Iris pigment epithelial cell (primary cell): ENCODE results near the gene DUSP9.
"Not testable (repeated sequence)": the region's sequence is repeated elsewhere in the genome, so short reads cannot be mapped to it uniquely, and the experiment has no call there.

Experiments used
- DNase-seq: peaks from one replicate; pipeline ENCODE4 v3.0.0-alpha.2; 2011; ENCODE audit warnings: low read depth

DUSP9 gene

DNA sequence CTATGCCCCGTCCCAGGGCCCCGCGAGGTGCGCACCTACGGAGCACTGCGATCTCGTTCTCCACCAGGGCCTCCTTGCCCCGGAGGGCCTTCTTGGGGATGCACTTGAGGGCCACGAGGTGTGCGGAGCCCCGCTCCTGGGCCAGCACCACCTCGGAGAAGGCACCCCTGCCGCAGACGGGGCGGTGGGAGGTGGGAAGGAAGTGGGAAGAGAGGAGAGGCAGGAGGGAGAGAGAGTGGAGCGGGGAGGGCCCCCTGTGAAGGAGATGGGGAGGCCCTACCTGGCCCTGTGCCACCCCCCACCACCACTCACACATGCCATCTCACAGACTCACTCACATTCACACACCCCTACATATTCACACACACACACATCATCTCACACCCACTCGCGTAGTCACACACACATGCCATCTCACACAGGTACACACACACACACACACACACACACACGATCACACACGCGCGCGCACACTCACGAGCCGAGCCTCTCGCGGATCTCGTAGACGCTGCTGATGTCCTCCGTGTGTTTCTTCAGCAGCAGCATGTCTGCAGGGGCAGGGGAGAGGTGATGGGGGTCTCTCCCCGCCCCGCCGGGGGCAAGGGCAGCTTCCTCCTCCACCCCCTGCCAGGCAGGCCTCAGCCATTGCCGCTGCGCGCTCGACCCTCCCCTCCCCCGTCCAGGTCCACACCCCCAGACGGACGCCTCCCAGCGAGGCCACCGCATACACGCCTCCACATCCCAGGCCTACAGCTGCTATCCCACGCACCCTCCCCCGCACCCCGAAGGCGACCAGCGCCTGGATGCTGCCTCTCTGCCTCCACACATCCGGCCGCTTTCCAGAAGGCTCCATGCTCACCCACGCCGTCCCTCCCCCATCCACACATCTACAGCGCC, 25.8 kb downstream of the DUSP9 start:
- DNase-seq = no peak

GRCh38 chrX:153673428-153674218, 26.6 kb downstream of the DUSP9 start, which contains the start of gene PNCK:
Gene PNCK, minus strand, starts transcription at chrX:153673813. Its CDS starts 737 bp downstream, at chrX:153673076.
- DNase-seq = no peak

DNA sequence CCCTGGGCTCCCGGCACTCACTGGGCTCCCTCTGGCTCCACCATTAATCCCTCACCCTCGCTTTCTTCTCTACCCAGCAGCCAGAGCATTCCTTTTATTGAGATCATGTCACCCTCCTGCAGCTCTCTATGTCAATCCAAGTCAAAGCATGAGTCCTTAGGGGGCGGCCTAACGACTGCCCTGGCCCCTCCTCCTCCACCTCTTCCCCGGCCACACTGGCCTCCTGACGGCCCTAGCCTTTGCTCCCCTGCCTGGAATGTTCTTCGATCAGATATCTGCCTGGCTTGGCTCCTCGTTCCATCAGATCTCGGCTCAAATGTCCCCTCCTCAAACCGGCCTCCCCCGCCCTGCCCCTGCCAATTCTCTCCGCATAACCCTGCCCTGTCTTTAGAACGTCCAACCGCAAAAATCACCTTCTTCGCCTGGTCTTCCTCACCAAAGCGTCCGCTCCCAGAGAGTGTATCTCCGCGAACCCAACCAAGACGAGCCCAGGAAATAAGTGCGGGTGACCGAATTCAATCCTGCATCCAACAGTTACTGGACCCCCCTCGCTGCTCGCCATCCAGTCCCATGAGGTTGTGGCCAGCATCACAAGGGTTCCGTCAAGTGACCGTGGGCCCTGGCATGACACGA, 27.3 kb downstream of the DUSP9 start:
- DNase-seq = no peak

DNA sequence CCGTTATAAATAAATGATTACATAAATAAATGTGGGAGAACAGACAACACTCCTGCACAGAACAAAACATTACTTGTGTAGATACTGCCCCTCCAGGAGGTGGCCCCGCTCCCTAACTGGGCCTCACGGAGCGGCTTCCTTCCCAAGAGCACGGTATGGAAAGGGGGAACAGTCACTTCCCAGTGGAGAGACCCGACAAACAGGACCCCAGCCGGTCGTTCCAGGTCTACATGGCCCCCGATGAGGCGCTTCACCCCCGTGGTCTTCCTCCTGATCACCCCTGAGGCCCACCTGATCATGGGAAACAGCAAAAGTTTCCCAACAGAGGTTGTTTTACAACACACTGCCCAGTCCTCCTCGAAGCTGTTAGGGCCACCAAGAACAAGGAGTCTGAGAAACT, 34.2 kb downstream of the DUSP9 start:
- no peak for DNase-seq

- not testable (repeated sequence) for DNase-seq
Measured at GRCh38 chrX:153683486-153683885, 36.5 kb downstream of the DUSP9 start.

DNA sequence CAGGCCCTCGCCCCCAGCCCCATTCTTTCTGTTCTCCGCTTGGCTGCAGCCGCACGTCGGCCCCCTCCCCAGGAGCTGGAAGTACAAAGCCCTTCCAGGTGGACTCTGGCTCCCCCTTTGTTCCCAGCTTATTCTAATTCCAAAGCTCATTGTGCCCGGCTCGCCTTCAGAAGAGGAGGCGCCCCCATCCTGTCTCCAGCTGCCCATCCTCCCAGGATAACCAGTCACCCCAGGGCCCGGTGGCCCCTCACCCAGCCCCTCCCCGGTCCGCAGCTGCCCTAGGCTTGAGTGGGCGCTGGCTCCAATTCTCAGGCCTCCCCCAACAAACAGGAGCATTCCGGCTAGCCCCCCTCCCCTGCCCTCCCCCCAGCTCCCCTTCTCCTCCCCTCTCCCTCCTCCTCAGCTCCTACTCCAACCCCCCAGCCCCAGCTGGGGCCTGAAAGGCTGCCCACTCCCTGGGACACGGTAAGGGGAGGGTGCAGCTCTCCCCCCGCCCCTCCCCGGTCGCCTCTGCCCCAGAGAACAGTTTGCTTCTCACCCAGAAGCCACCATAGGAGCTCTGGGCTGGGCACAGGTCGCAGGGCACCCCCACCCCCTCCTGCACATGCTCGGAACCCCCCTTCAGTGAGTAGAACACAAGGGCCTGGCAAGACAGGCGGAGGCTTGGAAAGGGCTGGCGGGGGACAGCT, 37.6 kb downstream of the DUSP9 start:
- no peak for DNase-seq

DNA sequence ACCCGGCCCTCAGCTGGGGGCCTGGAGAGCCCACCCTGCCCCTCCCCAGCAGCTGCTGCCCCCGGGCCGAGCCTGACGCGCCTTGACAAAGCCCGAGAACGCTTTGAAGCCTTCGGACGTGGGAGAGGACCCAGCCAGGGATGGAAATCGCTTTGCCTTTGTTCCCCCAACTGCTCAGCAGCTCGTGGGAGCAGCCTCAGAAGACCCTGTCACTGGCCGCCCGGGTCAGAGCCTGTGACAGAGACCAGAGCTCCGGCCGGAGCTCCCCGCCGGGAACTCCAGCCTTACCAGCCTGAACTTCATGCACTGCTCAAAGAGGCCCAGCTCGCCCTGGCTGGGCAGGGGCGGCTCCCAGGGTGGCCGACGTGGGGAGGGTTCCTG, 38.1 kb downstream of the DUSP9 start:
- no peak for DNase-seq

DNA sequence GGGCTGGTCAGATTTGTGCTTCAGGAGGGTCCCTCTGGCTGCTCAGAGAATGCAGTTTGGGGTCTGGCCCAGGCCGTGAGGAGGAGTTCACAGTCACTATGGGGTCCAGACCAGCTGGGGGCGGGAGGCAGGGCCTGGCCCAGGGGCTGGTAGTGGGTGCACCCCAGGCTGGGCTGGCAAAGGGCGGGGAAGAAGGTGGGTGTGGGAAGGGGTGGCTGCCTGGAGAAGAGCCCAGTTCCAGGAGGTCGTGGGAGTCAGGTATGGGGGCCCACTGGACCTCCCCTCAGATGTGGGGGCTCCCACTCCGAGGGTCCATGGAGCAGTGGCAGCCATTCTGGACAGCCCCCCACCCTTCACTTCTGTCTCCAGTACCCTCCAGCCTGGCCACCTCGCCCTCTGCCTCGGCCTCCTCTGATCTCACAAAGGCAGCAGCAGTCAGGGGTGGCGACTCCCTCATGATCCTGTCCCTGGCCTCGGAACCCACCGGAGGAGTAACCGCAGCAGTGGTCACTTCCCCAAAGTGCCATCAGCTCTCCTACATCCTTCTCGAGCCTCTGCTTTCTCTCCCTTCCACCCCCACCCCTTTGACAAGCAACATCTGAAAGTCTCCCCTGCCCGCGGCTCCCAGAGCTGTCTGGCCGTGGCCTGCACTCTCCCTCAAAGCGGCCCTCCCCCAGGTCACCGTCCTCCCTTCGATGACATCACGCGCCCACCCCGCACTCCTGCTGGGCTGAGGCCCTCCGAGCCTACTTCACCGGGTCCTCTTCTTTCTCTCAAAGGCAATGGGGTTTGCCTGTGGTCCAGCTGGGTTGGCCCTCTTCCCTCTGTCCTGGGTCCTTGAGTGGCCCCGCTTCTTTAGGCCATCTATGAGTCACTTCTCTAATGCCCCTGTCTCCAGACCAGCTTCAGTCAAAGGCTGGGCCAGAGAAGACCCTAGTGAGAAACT, 39.0 kb downstream of the DUSP9 start:
- DNase-seq = no peak

DNA sequence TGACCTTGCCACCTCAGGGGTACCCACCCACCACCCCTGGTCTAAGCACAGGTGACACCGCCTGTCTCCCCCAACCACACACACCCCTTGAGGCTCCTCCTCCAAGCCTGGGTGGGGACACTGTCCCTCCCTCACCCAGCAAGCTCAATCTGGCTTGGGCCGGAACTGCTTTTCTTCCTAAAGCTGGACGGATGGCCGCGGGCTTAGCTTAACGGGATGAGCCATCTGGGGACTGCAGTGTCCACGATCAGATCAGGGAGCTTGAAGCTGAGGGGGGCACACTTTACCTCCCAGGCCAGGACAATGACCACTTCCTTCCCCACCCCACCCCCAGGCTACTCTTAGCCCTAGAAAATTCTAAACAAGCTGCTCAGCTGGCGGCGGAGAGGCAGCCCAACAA, 39.7 kb downstream of the DUSP9 start:
- DNase-seq = no peak

- peak; percentile 33 for DNase-seq
Measured at GRCh38 chrX:153687121-153688039, 40.4 kb downstream of the DUSP9 start, which contains the start of gene SLC6A8. Gene SLC6A8, plus strand, starts transcription at chrX:153687926. Its CDS starts 649 bp downstream, at chrX:153688575.

GRCh38 chrX:153688071-153688470, 41.1 kb downstream of the DUSP9 start:
- DNase-seq = no peak

DNA sequence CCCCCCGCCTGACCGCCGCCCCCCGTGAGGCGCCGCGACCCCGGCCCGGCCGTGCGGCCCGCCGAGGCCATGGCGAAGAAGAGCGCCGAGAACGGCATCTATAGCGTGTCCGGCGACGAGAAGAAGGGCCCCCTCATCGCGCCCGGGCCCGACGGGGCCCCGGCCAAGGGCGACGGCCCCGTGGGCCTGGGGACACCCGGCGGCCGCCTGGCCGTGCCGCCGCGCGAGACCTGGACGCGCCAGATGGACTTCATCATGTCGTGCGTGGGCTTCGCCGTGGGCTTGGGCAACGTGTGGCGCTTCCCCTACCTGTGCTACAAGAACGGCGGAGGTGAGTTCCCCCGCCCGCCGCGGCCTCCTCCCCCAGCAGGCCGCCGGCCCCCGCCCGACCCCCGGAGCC, 41.5 kb downstream of the DUSP9 start:
- DNase-seq = no peak

GRCh38 chrX:153688911-153689590, 42.0 kb downstream of the DUSP9 start:
- no peak for DNase-seq

GRCh38 chrX:153689654-153690465, 42.9 kb downstream of the DUSP9 start:
- no peak for DNase-seq

DNA sequence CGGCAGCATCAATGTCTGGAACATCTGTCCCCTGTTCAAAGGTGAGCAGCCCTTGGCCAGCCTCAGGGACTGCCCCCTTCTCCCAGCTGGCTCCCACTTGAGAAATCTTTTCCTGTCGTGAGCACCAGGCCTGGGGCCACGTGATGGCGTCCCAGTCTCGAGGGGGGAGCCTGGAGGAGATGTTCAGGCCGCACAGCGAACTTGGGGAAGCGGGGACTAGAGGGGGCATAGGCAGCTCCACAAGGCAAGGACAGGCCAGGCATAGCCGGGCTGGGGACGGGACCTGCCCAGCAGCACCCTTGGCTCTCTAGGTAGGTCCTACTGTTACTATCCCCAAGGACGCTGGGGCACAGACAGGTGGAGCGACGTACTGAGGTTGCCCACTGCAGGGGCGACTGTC, 43.5 kb downstream of the DUSP9 start:
- no peak for DNase-seq

DNA sequence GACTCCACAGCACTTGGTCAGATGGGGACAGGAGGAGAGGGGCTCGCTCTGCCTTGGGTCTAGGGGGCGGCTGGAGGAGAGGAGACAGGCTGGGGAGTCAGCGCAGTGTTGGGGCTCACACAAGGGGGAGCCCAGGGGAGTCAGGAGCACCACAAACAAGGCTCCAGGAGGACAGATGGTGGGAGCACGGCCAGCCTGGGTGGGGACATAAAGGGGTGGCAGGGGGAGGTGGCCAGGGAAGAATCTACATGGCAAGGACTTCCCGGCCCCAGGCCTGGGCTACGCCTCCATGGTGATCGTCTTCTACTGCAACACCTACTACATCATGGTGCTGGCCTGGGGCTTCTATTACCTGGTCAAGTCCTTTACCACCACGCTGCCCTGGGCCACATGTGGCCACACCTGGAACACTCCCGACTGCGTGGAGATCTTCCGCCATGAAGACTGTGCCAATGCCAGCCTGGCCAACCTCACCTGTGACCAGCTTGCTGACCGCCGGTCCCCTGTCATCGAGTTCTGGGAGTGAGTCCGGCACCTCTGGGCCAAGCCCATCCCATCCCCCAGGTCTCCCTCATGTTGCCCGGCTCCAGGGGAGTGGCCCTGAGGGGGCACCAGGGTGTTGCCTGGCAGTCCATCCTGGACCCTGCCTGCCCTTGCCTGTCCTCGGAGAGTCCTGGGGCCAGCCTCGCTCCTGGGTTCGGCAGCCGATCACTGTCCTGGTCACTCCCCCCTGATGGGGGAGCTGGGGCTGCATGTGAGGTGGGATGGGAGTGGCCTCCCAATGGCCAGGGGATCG, 44.2 kb downstream of the DUSP9 start:
- not testable (repeated sequence) for DNase-seq

- DNase-seq = no peak
Measured at GRCh38 chrX:153692003-153692402, 45.0 kb downstream of the DUSP9 start.
